Kidney epithelial cell (primary cell): ENCODE results near the gene RAPGEF1. TPM values are rescaled to one million over a fixed set of nuclear protein-coding genes. Genes with fewer than 3 reads are reported as not detected.

ENCODE experiments used
- DNase-seq: peaks from one replicate; pipeline ENCODE4 v3.0.0-alpha.2; 2010; ENCODE audit warnings: low read depth
- H3K27me3 ChIP-seq: 2 replicates; pipeline ENCODE4 v1.6.0; 2011; ENCODE audit warnings: low read length; ENCODE audit not compliant: control insufficient read depth, insufficient read depth
- H3K36me3 ChIP-seq: 2 replicates; pipeline ENCODE4 v1.5.1; 2011; ENCODE audit warnings: low read length; ENCODE audit not compliant: control insufficient read depth, insufficient read depth
- H3K4me3 ChIP-seq: 2 replicates; pipeline ENCODE4 v1.5.1; 2011; ENCODE audit warnings: low read depth, mild to moderate bottlenecking, control low read depth, low read length
- total RNA-seq: library from RNA; depleted of rRNA; stranded (reverse); fragments of >200 nt; gene quantifications from 2 replicates; pipeline ENCODE4 v1.2.3, GENCODE V29; 2015
- TF ChIP-seq, protein P1 (sequence below): IDR thresholded peaks from 2 replicates; pipeline ENCODE4 v1.5.1; 2011; ENCODE audit warnings: mild to moderate bottlenecking, moderate library complexity, low read length, control low read depth, inconsistent platforms; ENCODE audit not compliant: insufficient read depth, poor library complexity, severe bottlenecking

Gene RAPGEF1
- total RNA-seq, 1 donor from 2014 or later: 43.5 TPM

DNA sequence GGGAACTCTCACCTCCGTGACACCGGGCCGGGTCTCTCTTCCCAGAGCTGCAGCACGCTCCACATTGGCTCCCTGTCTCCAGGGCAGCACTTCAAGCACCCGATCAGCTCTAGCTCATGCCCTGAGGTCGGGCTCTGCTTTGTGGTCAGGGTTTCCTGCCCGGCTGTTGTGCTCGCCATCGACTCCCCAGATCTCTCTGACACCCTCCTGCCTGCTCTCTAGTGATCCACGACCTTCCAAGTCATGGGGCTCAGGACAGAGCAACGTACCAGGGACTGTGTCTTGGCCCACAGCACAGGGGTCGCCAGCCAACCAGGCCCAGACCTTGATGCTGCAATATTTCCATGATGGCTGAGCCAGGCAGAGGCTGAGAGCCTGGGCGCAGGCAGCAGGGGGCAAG, 149.4 kb downstream of the RAPGEF1 start:
- TF ChIP-seq, protein P1, sequence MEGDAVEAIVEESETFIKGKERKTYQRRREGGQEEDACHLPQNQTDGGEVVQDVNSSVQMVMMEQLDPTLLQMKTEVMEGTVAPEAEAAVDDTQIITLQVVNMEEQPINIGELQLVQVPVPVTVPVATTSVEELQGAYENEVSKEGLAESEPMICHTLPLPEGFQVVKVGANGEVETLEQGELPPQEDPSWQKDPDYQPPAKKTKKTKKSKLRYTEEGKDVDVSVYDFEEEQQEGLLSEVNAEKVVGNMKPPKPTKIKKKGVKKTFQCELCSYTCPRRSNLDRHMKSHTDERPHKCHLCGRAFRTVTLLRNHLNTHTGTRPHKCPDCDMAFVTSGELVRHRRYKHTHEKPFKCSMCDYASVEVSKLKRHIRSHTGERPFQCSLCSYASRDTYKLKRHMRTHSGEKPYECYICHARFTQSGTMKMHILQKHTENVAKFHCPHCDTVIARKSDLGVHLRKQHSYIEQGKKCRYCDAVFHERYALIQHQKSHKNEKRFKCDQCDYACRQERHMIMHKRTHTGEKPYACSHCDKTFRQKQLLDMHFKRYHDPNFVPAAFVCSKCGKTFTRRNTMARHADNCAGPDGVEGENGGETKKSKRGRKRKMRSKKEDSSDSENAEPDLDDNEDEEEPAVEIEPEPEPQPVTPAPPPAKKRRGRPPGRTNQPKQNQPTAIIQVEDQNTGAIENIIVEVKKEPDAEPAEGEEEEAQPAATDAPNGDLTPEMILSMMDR: no peak
- Histone ChIP-seq H3K4me3 (no peak overlapping the region), H3K36me3 (no peaks in the 10 kb centered on the region), H3K27me3 (no peaks in the 10 kb centered on the region)
- DNase-seq: no peak

DNA sequence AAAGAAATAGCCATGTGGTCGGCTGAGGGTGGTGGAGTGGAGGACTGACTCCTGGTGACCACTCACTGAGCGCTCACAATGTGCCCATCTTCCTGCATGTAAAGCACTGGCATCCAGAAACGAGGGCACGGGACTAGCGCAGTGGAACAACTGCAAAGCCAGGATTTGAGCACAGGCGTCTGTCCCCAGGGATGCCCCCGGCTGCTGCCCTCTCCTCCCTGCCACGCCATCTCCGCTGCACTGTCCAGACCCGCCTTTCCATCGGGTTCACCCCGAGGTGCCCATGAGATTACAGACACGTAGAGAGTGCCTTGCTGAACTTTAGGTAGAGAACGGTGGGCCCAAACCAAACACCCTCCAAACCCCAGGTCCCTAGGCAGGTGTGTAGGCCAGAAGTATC, 149.9 kb downstream of the RAPGEF1 start:
- DNase-seq: no peak
- H3K36me3 ChIP-seq: no peaks in the 10 kb centered on the region
- no peak overlapping the region for H3K4me3 ChIP-seq
- TF ChIP-seq, protein P1: no peak
- no peaks in the 10 kb centered on the region for H3K27me3 ChIP-seq

DNA sequence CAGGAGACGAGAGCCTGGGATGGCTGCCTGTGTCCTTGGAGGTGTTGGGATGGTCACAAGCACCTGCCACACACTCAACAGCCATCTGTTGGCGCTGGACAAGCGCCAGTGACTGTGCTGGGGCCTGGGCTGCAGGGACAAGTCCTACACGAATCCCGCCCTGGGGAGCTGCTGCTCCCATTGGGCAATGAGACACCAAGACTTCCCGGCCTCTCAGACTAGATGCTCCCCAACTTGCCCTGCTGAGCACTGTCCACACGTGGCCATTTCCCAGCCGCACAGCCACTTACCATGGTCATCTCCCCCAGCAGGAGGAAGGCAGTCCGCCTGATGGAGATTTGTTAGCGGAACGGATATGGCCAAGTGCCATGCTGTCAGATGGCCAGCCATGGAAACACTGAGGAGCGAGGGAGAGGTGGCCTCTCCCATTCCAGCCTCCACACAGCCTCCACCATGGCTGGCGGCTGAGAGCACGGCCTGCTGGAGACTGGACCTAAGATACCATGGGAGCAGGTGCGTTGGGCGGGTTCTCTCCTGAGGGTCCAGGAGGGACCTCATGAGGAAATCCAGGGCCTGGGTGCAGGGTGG, 150.7 kb downstream of the RAPGEF1 start:
- H3K36me3 ChIP-seq: no peaks in the 10 kb centered on the region
- H3K4me3 ChIP-seq: no peak overlapping the region
- no peaks in the 10 kb centered on the region for H3K27me3 ChIP-seq
- no peak for DNase-seq
- TF ChIP-seq, protein P1: no peak

DNA sequence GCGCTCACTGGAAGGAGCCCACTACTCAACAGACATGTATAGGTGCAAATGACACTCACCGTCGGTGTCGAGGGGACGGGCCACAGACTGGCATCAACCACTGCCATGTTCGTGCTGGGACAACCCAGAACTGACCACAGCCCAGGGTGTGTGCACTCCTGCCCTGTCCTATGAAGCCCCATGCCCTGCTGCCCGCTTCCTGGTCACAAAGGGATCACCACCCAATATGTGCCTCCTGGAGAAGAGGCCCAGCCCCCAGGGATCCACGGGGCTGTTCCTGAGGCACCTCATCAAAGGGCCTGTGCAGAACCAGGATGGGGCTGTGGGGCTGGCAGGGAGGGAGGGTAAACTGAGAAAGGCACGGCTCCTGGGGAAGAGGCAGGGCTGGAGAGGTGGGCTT, 151.5 kb downstream of the RAPGEF1 start:
- TF ChIP-seq, protein P1: no peak
- DNase-seq: no peak
- Histone ChIP-seq H3K4me3 (no peak overlapping the region), H3K36me3 (no peaks in the 10 kb centered on the region), H3K27me3 (no peaks in the 10 kb centered on the region)

DNA sequence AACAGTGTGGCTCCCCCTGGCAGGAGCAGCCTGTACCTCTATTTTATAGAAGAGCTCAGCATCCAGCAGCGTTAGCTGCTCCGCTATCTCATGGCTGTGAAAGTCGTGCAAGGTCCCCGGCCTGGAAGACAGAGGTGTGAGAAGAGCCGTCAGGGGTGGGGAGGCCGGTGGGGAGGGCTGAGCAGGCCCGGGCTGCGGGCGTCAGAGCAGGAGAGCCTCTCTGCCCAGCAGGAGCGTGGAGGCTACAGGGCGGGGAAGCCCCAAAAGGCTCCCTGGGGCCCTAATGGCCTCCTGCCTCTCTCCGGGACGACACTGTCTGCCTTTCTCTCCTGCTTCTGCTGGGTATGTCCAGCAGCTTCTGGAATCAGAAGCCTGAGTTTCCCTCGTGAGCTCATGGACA, 152.0 kb downstream of the RAPGEF1 start:
- TF ChIP-seq, protein P1: no peak
- H3K36me3 ChIP-seq: no peaks in the 10 kb centered on the region
- no peak for DNase-seq
- no peak overlapping the region for H3K4me3 ChIP-seq
- no peaks in the 10 kb centered on the region for H3K27me3 ChIP-seq

DNA sequence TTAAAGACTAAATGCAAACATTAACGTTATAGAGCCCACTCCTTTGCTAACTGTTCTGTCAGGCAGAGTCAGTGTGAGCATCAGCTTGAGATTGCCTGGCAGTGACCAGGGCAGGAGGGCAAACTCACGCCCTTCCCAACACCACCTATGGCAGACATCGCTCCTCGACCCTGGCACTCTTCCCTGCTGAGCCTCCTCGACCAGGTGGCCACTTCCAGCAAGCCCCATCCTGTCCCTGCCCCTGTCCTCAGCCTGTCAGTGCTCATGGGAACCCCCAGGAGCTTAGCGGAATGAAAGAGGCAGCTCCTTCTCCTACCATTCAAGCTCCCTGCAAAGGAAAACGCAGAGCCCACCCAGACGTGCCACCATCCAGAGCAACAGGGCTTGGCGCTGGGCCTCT, 152.5 kb downstream of the RAPGEF1 start:
- TF ChIP-seq, protein P1: no peak
- no peak for DNase-seq
- H3K27me3 ChIP-seq: no peaks in the 10 kb centered on the region
- H3K4me3 ChIP-seq: no peak overlapping the region
- no peaks in the 10 kb centered on the region for H3K36me3 ChIP-seq
